H1 (cell line): ENCODE results near the gene NELL2.

Experiments used
- GABPA ChIP-seq: IDR thresholded peaks from 2 replicates; pipeline ENCODE4 v1.6.1; 2011; ENCODE audit warnings: mild to moderate bottlenecking, low read length, moderate library complexity, borderline replicate concordance; ENCODE audit not compliant: insufficient read depth
- TAF1 ChIP-seq: IDR thresholded peaks from 2 replicates; pipeline ENCODE4 v1.6.1; 2011; ENCODE audit warnings: mild to moderate bottlenecking, low read depth, low read length
- TBP ChIP-seq: IDR thresholded peaks from 2 replicates; pipeline ENCODE4 v1.6.1; 2011; ENCODE audit warnings: low read depth, low read length, improper control_type of control experiment

DNA sequence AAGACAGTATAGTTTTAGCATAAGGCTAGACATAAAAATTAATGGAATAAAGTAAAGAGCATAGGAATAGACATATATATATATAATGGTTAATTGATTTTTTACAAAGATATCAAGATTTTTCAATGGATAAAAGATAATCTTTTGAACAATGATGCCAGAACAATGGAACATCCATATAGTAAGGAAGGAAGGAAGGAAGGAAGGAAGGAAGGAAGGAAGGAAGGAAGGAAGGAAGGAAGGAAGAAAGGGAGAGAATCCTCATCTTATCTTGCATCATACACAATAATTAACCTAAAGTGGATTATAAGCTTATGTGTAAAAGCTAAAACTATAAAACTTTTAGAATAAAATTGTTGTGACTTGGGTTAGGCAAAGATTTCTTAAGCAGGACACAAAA lies 9.8 kb upstream of the NELL2 start:
- no peak for TF ChIP-seq TBP
- no peak for TF ChIP-seq TAF1
- no peak for TF ChIP-seq GABPA
